ENCODE data around the gene PHPT1. TPM values are rescaled to one million over a fixed set of nuclear protein-coding genes. Genes with fewer than 3 reads are reported as not detected.

Gene PHPT1
- polyA plus RNA-seq, 1 experiment, result 91.6 TPM

- Histone ChIP-seq H3K27me3 (ENCODE audit: control insufficient read depth, insufficient read depth, low read length) (no peaks in the 10 kb centered on the region), H3K4me3 (ENCODE audit: low read depth, low read length) (peak within 1 kb of the TSS; percentile 76), H3K27ac (ENCODE audit: low read depth, low read length) (no peak within 1 kb of the TSS), H3K9me3 (ENCODE audit: control insufficient read depth, insufficient read depth, low read length) (no peaks in the 10 kb centered on the region; the same call in 1 of the 2 replicates)
- no peak for TF ChIP-seq CTCF (IDR thresholded peaks at IDR 0.05; ENCODE audit: low read depth, low read length)
- DNase-seq (ENCODE audit: low read depth, low spot score), result peak; percentile 99
- ChIA-PET POLR2A (interaction anchor here (0.6 kb wide), 1 partner anchor 160 kb away, joined by 3 read pairs; no protein-coding TSS in a partner anchor), CTCF (interaction anchor here (0.7 kb wide), 1 partner anchor 58 kb away, joined by 3 read pairs; the partner anchor contains the start of gene FBXW5)
Measured at GRCh38 chr9:136885950-136886578, 36.9 kb downstream of the PHPT1 start, which contains the start of gene TRAF2. TRAF2 (plus strand) TSS chr9:136886516; CDS start chr9:136898741, 12,225 bp downstream.

- TF ChIP-seq CTCF (IDR thresholded peaks at IDR 0.05; ENCODE audit: low read depth, low read length), result no peak
- Histone ChIP-seq H3K4me3 (ENCODE audit: low read depth, low read length) (peak overlapping the region; percentile 70), H3K9me3 (ENCODE audit: control insufficient read depth, insufficient read depth, low read length) (no peaks in the 10 kb centered on the region; the same call in 1 of the 2 replicates), H3K27me3 (ENCODE audit: control insufficient read depth, insufficient read depth, low read length) (no peaks in the 10 kb centered on the region), H3K27ac (ENCODE audit: low read depth, low read length) (no peak overlapping the region)
- ChIA-PET POLR2A (interaction anchor here (0.6 to 0.9 kb wide), 2 partner anchors 21 to 160 kb away, joined by 3 to 5 read pairs; partner anchors contain the start of gene EDF1), CTCF (interaction anchor here (0.7 kb wide), 1 partner anchor 58 kb away, joined by 3 read pairs; the partner anchor contains the start of gene FBXW5)
- no peak for DNase-seq (ENCODE audit: low read depth, low spot score)
Measured at GRCh38 chr9:136886610-136887597, 37.7 kb downstream of the PHPT1 start.

GRCh38 chr9:136888454-136888853 is 39.2 kb downstream of the PHPT1 start:
- H3K4me3 ChIP-seq (ENCODE audit: low read depth, low read length), result no peak overlapping the region
- no peak for DNase-seq (ENCODE audit: low read depth, low spot score)
- ChIA-PET POLR2A (no interaction called here), CTCF (no interaction called here)
- no peaks in the 10 kb centered on the region for H3K27me3 ChIP-seq (ENCODE audit: control insufficient read depth, insufficient read depth, low read length)
- H3K9me3 ChIP-seq (ENCODE audit: control insufficient read depth, insufficient read depth, low read length), result no peaks in the 10 kb centered on the region; the same call in 1 of the 2 replicates
- H3K27ac ChIP-seq (ENCODE audit: low read depth, low read length), result no peak overlapping the region
- TF ChIP-seq CTCF (IDR thresholded peaks at IDR 0.05; ENCODE audit: low read depth, low read length), result no peak

GRCh38 chr9:136889858-136890257 is 40.6 kb downstream of the PHPT1 start:
- POLR2A ChIA-PET, result no interaction called here
- Histone ChIP-seq H3K27me3 (ENCODE audit: control insufficient read depth, insufficient read depth, low read length) (no peaks in the 10 kb centered on the region), H3K27ac (ENCODE audit: low read depth, low read length) (no peak overlapping the region), H3K4me3 (ENCODE audit: low read depth, low read length) (no peak overlapping the region), H3K9me3 (ENCODE audit: control insufficient read depth, insufficient read depth, low read length) (no peaks in the 10 kb centered on the region; the same call in 1 of the 2 replicates)
- no peak for TF ChIP-seq CTCF (IDR thresholded peaks at IDR 0.05; ENCODE audit: low read depth, low read length)
- CTCF ChIA-PET, result interaction anchor here (0.5 kb wide), 1 partner anchor 49 kb away, joined by 4 read pairs; no protein-coding TSS in a partner anchor
- no peak for DNase-seq (ENCODE audit: low read depth, low spot score)
